K562 (cell line): ENCODE measurements around the gene CELA3A. TPM values are rescaled to one million over a fixed set of nuclear protein-coding genes. Genes with fewer than 3 reads are reported as not detected.
A peak's percentile ranks its signal among the peaks of the same experiment; 100 is the strongest.

Experiments used
- ATAC-seq: fragments of 200-7000 bp; cut with Tn5 transposase; 3 replicates; pipeline ENCODE4 v1.9.1; 2020; ENCODE audit warnings: moderate library complexity
- BruUV-seq: library from RNA; stranded (reverse); fragments of 400-500 nt; replicated peaks from 2 replicates; lab custom pipeline; 2021; lab: Mats Ljungman, UMichigan
- CTCF ChIA-PET: fragments of 300-600 bp; formaldehyde crosslinking; extraction: SDS; loops from one replicate; lab custom pipeline; 2021; ENCODE audit warnings: low intra/inter-chr PET ratio; lab: Yijun Ruan, JAX
- POLR2A ChIA-PET: fragments of 300-600, 350-650 bp; sonication (Branson Sonifier 250); formaldehyde crosslinking; extraction: SDS; loops from one replicate; lab custom pipeline; 2021; ENCODE audit warnings: antibody characterized with exemption, inconsistent platforms; lab: Yijun Ruan, JAX
- DNase-seq, 4 experiments: peaks; one replicate each; pipeline versions ENCODE4 v3.0.0 to v3.0.0-alpha.2; 2011 to 2018; ENCODE audit warnings: low spot score in 3 of 4, mixed read lengths in 3 of 4; ENCODE audit errors: extremely low read depth in 1 of 4
- FAIRE-seq: peaks from 2 replicates; lab custom pipeline; 2011; peaks lifted over from hg19 to GRCh38; lab: Jason Lieb, UNC
- H2AFZ ChIP-seq: 2 replicates; pipeline ENCODE4 v1.6.0; 2011; ENCODE audit warnings: low read depth, low read length, control low read depth, inconsistent platforms
- H3K27ac ChIP-seq: fragments of 200-600 bp; 3 replicates; pipeline ENCODE4 v1.8.0; 2011; ENCODE audit warnings: low read depth, mild to moderate bottlenecking, control low read depth, inconsistent platforms, low read length, moderate library complexity, mixed read lengths; ENCODE audit errors: extremely low read depth
- H3K27me3 ChIP-seq, 2 experiments: fragments of 300-600 bp in 1 of 2; 2 replicates in 1 of 2; 3 replicates in 1 of 2; pipeline versions ENCODE4 v1.6.0 to v1.8.0; 2011; ENCODE audit warnings: inconsistent platforms in 2 of 2, low read length in 2 of 2, mild to moderate bottlenecking in 1 of 2, mixed read lengths in 1 of 2, moderate library complexity in 1 of 2; ENCODE audit not compliant: control insufficient read depth in 2 of 2, insufficient read depth in 2 of 2
- H3K36me3 ChIP-seq: fragments of 300-600 bp; 3 replicates; pipeline ENCODE4 v1.8.0; 2011; ENCODE audit warnings: mild to moderate bottlenecking, low read length, inconsistent platforms; ENCODE audit not compliant: control insufficient read depth, insufficient read depth
- H3K4me1 ChIP-seq, 2 experiments: fragments of 200-600 bp in 1 of 2; replicated peaks in 1 of 2; 2 replicates in 1 of 2; 3 replicates in 1 of 2; pipeline versions ENCODE4 v1.5.1 to v1.8.0; 2011; ENCODE audit warnings: inconsistent platforms in 2 of 2, low read length in 2 of 2, mild to moderate bottlenecking in 1 of 2, mixed read lengths in 1 of 2, moderate library complexity in 1 of 2; ENCODE audit not compliant: control insufficient read depth in 2 of 2, insufficient read depth in 2 of 2
- H3K4me2 ChIP-seq: 2 replicates; pipeline ENCODE4 v1.6.1; 2011; ENCODE audit warnings: low read length, control low read depth, inconsistent platforms, mixed read lengths; ENCODE audit not compliant: insufficient read depth
- H3K4me3 ChIP-seq: fragments of 200-600 bp; sonication (generic), shearing (Covaris generic); 2 replicates; pipeline ENCODE4 v1.5.1; 2016; ENCODE audit warnings: control low read depth, inconsistent platforms
- H3K79me2 ChIP-seq: fragments of 200-600 bp; 3 replicates; pipeline ENCODE4 v1.8.0; 2011; ENCODE audit warnings: low read length, inconsistent platforms; ENCODE audit not compliant: control insufficient read depth, insufficient read depth
- H3K9ac ChIP-seq, 2 experiments: 2 replicates each; pipeline versions ENCODE4 v1.6.0 to v1.6.1; 2011; ENCODE audit warnings: low read depth in 2 of 2, low read length in 2 of 2, control low read depth in 1 of 2, inconsistent platforms in 1 of 2, mild to moderate bottlenecking in 1 of 2, mixed read lengths in 1 of 2; ENCODE audit not compliant: insufficient read depth in 1 of 2
- H3K9me1 ChIP-seq: one replicate; pipeline ENCODE4 v1.6.0; 2011; ENCODE audit warnings: inconsistent platforms, mild to moderate bottlenecking, low read length, moderate library complexity; ENCODE audit not compliant: control insufficient read depth, insufficient read depth
- H3K9me3 ChIP-seq: replicated peaks from 2 replicates; pipeline ENCODE4 v1.5.1; 2011; ENCODE audit warnings: low read depth, low read length, inconsistent platforms; ENCODE audit not compliant: control insufficient read depth, insufficient read depth
- H4K20me1 ChIP-seq: replicated peaks from 2 replicates; pipeline ENCODE4 v1.6.1; 2011; ENCODE audit warnings: low read length, inconsistent platforms, mixed read lengths; ENCODE audit not compliant: control insufficient read depth, insufficient read depth
- BDP1 ChIP-seq: IDR thresholded peaks from 3 replicates; pipeline ENCODE4 v1.6.1; 2011; ENCODE audit not compliant: insufficient read length, insufficient read depth
- CHD2 ChIP-seq: IDR thresholded peaks from 2 replicates; pipeline ENCODE4 v1.6.1; 2011; ENCODE audit warnings: low read depth, low read length
- FOXA1 ChIP-seq: fragments of 450-650 bp; IDR thresholded peaks from 2 replicates; pipeline ENCODE4 v1.6.1; 2016; ENCODE audit warnings: mild to moderate bottlenecking, borderline replicate concordance
- IRF9 ChIP-seq: fragments of 450-650 bp; IDR thresholded peaks from 2 replicates; pipeline ENCODE4 v1.6.1; 2016; ENCODE audit warnings: missing biosample characterization, missing genetic modification characterization
- MTA2 ChIP-seq: fragments of 450-650 bp; IDR thresholded peaks from 2 replicates; pipeline ENCODE4 v1.6.1; 2016; ENCODE audit warnings: low read depth
- NFRKB ChIP-seq: fragments of 450-650 bp; IDR thresholded peaks from 2 replicates; pipeline ENCODE4 v1.6.1; 2016; ENCODE audit warnings: low read depth
- PHF8 ChIP-seq: fragments of 200-600 bp; sonication (generic); IDR thresholded peaks from 2 replicates; pipeline ENCODE4 v1.6.1; 2012; ENCODE audit warnings: mixed run types, mild to moderate bottlenecking, inconsistent platforms, low read length, moderate library complexity, borderline replicate concordance
- RBM39 ChIP-seq: fragments of 200-400 bp; formaldehyde crosslinking; optimal IDR thresholded peaks from 2 replicates; pipeline ENCODE3; 2018; ENCODE audit warnings: low read depth, low read length
- REST ChIP-seq, 2 experiments: fragments of 450-650 bp; formaldehyde crosslinking in 1 of 2; IDR thresholded peaks; 2 replicates each; pipeline versions ENCODE4 v1.4.0 to v1.6.1; 2014 to 2020; ENCODE audit warnings: mild to moderate bottlenecking in 2 of 2, borderline replicate concordance in 1 of 2, low read depth in 1 of 2
- TAF1 ChIP-seq: IDR thresholded peaks from 2 replicates; pipeline ENCODE4 v1.6.1; 2011; ENCODE audit warnings: mild to moderate bottlenecking, low read length, moderate library complexity; ENCODE audit not compliant: insufficient read depth, control insufficient read depth, severe bottlenecking; ENCODE audit errors: extremely low read depth
- ZBTB1 ChIP-seq: sonication (generic); formaldehyde crosslinking; IDR thresholded peaks from 2 replicates; pipeline ENCODE4 v1.8.1; 2023; ENCODE audit warnings: missing genetic modification reagents, low read depth, mild to moderate bottlenecking, borderline replicate concordance
- ZKSCAN8 ChIP-seq: fragments of 200-800 bp; sonication (Bioruptor generic); IDR thresholded peaks from 2 replicates; pipeline ENCODE4 v1.6.1; 2016; ENCODE audit warnings: missing genetic modification characterization, missing compliant biosample characterization
- ZNF561 ChIP-seq: fragments of 450-650 bp; formaldehyde crosslinking; conservative IDR thresholded peaks from 2 replicates; pipeline ENCODE4 v1.4.0; 2020; ENCODE audit warnings: mild to moderate bottlenecking, moderate library complexity
- WGBS: fragments of 100-300 bp; shearing (Covaris generic); methylation state at CpG from one replicate; pipeline ENCODE4 v1.1.6; 2016; ENCODE audit warnings: low coverage, mixed read lengths; ENCODE audit not compliant: insufficient coverage; ENCODE audit errors: missing lambda C conversion rate; 5-methylcytosine and 5-hydroxymethylcytosine counted together
- in situ Hi-C: fragments of 300-500 bp; cut with MboI; formaldehyde crosslinking; loops from 4 replicates; pipeline ENCODE4 v1.15.0; 2018; ENCODE audit warnings: inconsistent platforms, mixed read lengths
- intact Hi-C: fragments of 100-400 bp; cut with micrococcal nuclease; formaldehyde crosslinking; loops from 2 replicates; pipeline ENCODE4 v1.14.2; 2022
- polyA plus RNA-seq, 8 experiments: library from polyadenylated mRNA; depleted of rRNA in 4 of 8; stranded (reverse) in 5 of 8; unstranded in 3 of 8; fragments of >200 nt; fragmentation: Nextera tagmentation in 2 of 8; fragmentation: Illumina TruSeq in 1 of 8; extraction: Ambion mirVana in 2 of 8; extraction: Trizol in 1 of 8; gene quantifications; 2 replicates each; pipeline versions ENCODE4 v1.2.1 to v1.2.3, GENCODE V29; 2011 to 2014; ENCODE audit warnings: inconsistent platforms in 1 of 8, missing spikeins in 1 of 8
- total RNA-seq, 7 experiments: library from RNA; depleted of rRNA in 6 of 7; stranded (reverse); fragments of >200 nt in 6 of 7; fragmentation: Illumina TruSeq in 2 of 7; extraction: Trizol in 2 of 7; gene quantifications; 2 replicates each; pipeline versions ENCODE4 v1.2.1 to v1.2.3, GENCODE V29; 2011 to 2021; ENCODE audit warnings: low replicate concordance in 1 of 7

CELA3A gene
- total and polyA plus RNA-seq, 9 of the 15 experiments (the other 6 are each of a cell fraction or from before 2014, with no cell fraction given): 5.4 TPM; not detected in 8

GRCh38 chr1:22043198-22043769 is 41.8 kb downstream of the CELA3A start:
- Histone ChIP-seq H3K36me3 (no peaks in the 10 kb centered on the region), H3K4me3 (no peak overlapping the region), H3K4me2 (peak overlapping the region; percentile 35; the same call in 1 of the 2 replicates), H3K79me2 (no peaks in the 10 kb centered on the region), H3K9me3 (peaks cover 4% of the 10 kb centered on the region; the same call in 1 of the 2 replicates), H3K9ac (peak overlapping the region in 1 of 2 experiments; percentile 53; a peak in 1 of 4 replicates), H3K4me1 (peaks cover 27 to 34% of the 10 kb centered on the region in 2 experiments), H3K27me3 (no peaks in the 10 kb centered on the region), H4K20me1 (no peaks in the 10 kb centered on the region), H2AFZ (0 out of 2 replicates have a peak overlapping the region, but pooled peaks have one; percentile 12), H3K9me1 (no peaks in the 10 kb centered on the region), H3K27ac (no peak overlapping the region)
- 53% methylated on average over 3 of the region's 3 CpGs for WGBS
- intact Hi-C loops: no loop called here
- no peak for DNase-seq
- ChIA-PET POLR2A (interaction anchor here (0.6 to 1.7 kb wide), 4 partner anchors 8 to 760 kb away, joined by 3 to 10 read pairs (median 3); partner anchors contain the start of gene CDC42), CTCF (no interaction called here)
- no TSS peak for BruUV-seq
- FAIRE-seq: no peak
- in situ Hi-C loops: no loop called here
- ATAC-seq: no peak
- no peak for TF ChIP-seq FOXA1
- no peak for TF ChIP-seq CHD2
- no peak for TF ChIP-seq ZNF561 (CRISPR knock-in tag)
- no peak for TF ChIP-seq TAF1
- TF ChIP-seq BDP1: no peak
- no peak for TF ChIP-seq IRF9 (tag)
- TF ChIP-seq RBM39: no peak
- no peak for TF ChIP-seq ZKSCAN8
- TF ChIP-seq NFRKB: no peak
- TF ChIP-seq PHF8: no peak
- no peak for TF ChIP-seq ZBTB1
- no peak for TF ChIP-seq REST (IDR thresholded peaks at IDR 0.05; ENCODE audit: borderline replicate concordance)
- TF ChIP-seq REST (CRISPR knock-in tag; IDR thresholded peaks at IDR 0.05; ENCODE audit: low read depth): no peak
- TF ChIP-seq MTA2: no peak
